ENCODE measurements around the gene ZSCAN2. TPM values are rescaled to one million over a fixed set of nuclear protein-coding genes. Genes with fewer than 3 reads are reported as not detected.
"Not testable (repeated sequence)": the region's sequence is repeated elsewhere in the genome, so short reads cannot be mapped to it uniquely, and the experiment has no call there.

Gene ZSCAN2
- total RNA-seq, 2 donors from 2014 or later: 13.9 to 23.2 TPM

GRCh38 chr15:84638103-84638502, 37.3 kb downstream of the ZSCAN2 start:
- no peak for DNase-seq (ENCODE audit: low spot score)
- Histone ChIP-seq H3K27me3 (replicated peaks; ENCODE audit: insufficient read depth) (no peaks in the 10 kb centered on the region), H3K27ac (no peak overlapping the region), H3K4me1 (replicated peaks) (no peaks in the 10 kb centered on the region), H3K4me3 (no peak overlapping the region), H3K36me3 (no peaks in the 10 kb centered on the region), H3K9me3 (no peaks in the 10 kb centered on the region)
- 63% methylated on average over 3 of the region's 3 CpGs for WGBS
- intact Hi-C loops (cut with DNase I): no loop called here
- TF ChIP-seq CTCF (IDR thresholded peaks at IDR 0.05) (no peak), POLR2AphosphoS5 (IDR thresholded peaks at IDR 0.05) (no peak), POLR2A (IDR thresholded peaks at IDR 0.05) (no peak)

GRCh38 chr15:84641871-84642270, 41.1 kb downstream of the ZSCAN2 start:
- H3K4me1 ChIP-seq (replicated peaks); H3K4me3 ChIP-seq; H3K27me3 ChIP-seq (replicated peaks; ENCODE audit: insufficient read depth); DNase-seq (ENCODE audit: low spot score); H3K9me3 ChIP-seq; intact Hi-C loops (cut with DNase I); H3K27ac ChIP-seq: not testable (repeated sequence)
- H3K36me3 ChIP-seq: peaks cover 0 to 17% of the 10 kb centered on the region in 2 donors
- 94% methylated on average over 9 of the region's 9 CpGs for WGBS

GRCh38 chr15:84642640-84643039, 41.8 kb downstream of the ZSCAN2 start:
- DNase-seq (ENCODE audit: low spot score); H3K4me3 ChIP-seq; H3K27ac ChIP-seq; H3K9me3 ChIP-seq; H3K27me3 ChIP-seq (replicated peaks; ENCODE audit: insufficient read depth); H3K4me1 ChIP-seq (replicated peaks); intact Hi-C loops (cut with DNase I): not testable (repeated sequence)
- peaks cover 0 to 19% of the 10 kb centered on the region in 2 donors for H3K36me3 ChIP-seq
- 74% methylated on average over 2 of the region's 2 CpGs for WGBS

GRCh38 chr15:84643838-84644237, 43.0 kb downstream of the ZSCAN2 start:
- DNase-seq (ENCODE audit: low spot score): no peak
- H3K9me3 ChIP-seq: no peaks in the 10 kb centered on the region
- intact Hi-C loops (cut with DNase I): no loop called here
- peaks cover 0 to 27% of the 10 kb centered on the region in 2 donors for H3K36me3 ChIP-seq
- H3K4me3 ChIP-seq: no peak overlapping the region
- no peaks in the 10 kb centered on the region for H3K27me3 ChIP-seq (replicated peaks; ENCODE audit: insufficient read depth)
- 92% methylated on average over 6 of the region's 6 CpGs for WGBS
- TF ChIP-seq CTCF (IDR thresholded peaks at IDR 0.05) (no peak), POLR2AphosphoS5 (IDR thresholded peaks at IDR 0.05) (no peak), POLR2A (IDR thresholded peaks at IDR 0.05) (no peak)
- no peaks in the 10 kb centered on the region for H3K4me1 ChIP-seq (replicated peaks)
- no peak overlapping the region for H3K27ac ChIP-seq

GRCh38 chr15:84645496-84645895, 44.7 kb downstream of the ZSCAN2 start:
- DNase-seq (ENCODE audit: low spot score): no peak
- Histone ChIP-seq H3K27me3 (replicated peaks; ENCODE audit: insufficient read depth) (no peaks in the 10 kb centered on the region), H3K4me1 (replicated peaks) (no peaks in the 10 kb centered on the region), H3K36me3 (peaks cover 0 to 27% of the 10 kb centered on the region in 2 donors), H3K9me3 (no peaks in the 10 kb centered on the region), H3K27ac (no peak overlapping the region), H3K4me3 (no peak overlapping the region)
- 96% methylated on average over 10 of the region's 10 CpGs for WGBS
- intact Hi-C loops (cut with DNase I): no loop called here
- TF ChIP-seq CTCF (IDR thresholded peaks at IDR 0.05) (no peak), POLR2A (IDR thresholded peaks at IDR 0.05) (no peak), POLR2AphosphoS5 (IDR thresholded peaks at IDR 0.05) (no peak)

GRCh38 chr15:84645997-84646396, 45.2 kb downstream of the ZSCAN2 start:
- no peaks in the 10 kb centered on the region for H3K9me3 ChIP-seq
- H3K27ac ChIP-seq: no peak overlapping the region
- TF ChIP-seq CTCF (IDR thresholded peaks at IDR 0.05): no peak
- TF ChIP-seq POLR2A (IDR thresholded peaks at IDR 0.05): no peak
- TF ChIP-seq POLR2AphosphoS5 (IDR thresholded peaks at IDR 0.05): no peak
- peaks cover 0 to 27% of the 10 kb centered on the region in 2 donors for H3K36me3 ChIP-seq
- no peaks in the 10 kb centered on the region for H3K27me3 ChIP-seq (replicated peaks; ENCODE audit: insufficient read depth)
- intact Hi-C loops (cut with DNase I): no loop called here
- H3K4me3 ChIP-seq: no peak overlapping the region
- no peak for DNase-seq (ENCODE audit: low spot score)
- 85% methylated on average over 10 of the region's 10 CpGs for WGBS
- H3K4me1 ChIP-seq (replicated peaks): no peaks in the 10 kb centered on the region

All from prostate gland (tissue), 2 donors.